Esophagus squamous epithelium (tissue), 5 donors: ENCODE results near the gene MADD. TPM values are rescaled to one million over a fixed set of nuclear protein-coding genes. Genes with fewer than 3 reads are reported as not detected.

ENCODE experiments used
- DNase-seq: peaks from one replicate; lab custom pipeline; 2025; lab: John Stamatoyannopoulos, UW
- H3K27ac ChIP-seq, 4 donors: fragments of 200-600 bp; sonication (generic); one replicate each; pipeline ENCODE4 v1.5.1; 2016 to 2019; ENCODE audit warnings: mild to moderate bottlenecking in 1 of 4
- H3K27me3 ChIP-seq, 4 donors: fragments of 200-600 bp; sonication (generic); 1 replicate in 3 of 4; 2 replicates in 1 of 4; pipeline versions ENCODE4 v1.5.1 to v1.6.0; 2017 to 2021; ENCODE audit warnings: antibody characterized with exemption in 1 of 4
- H3K36me3 ChIP-seq, 3 donors: fragments of 200-600 bp; sonication (generic); one replicate each; pipeline ENCODE4 v1.5.1; 2016 to 2019
- H3K4me1 ChIP-seq, 3 donors: fragments of 200-600 bp; sonication (generic); one replicate each; pipeline ENCODE4 v1.5.1; 2017 to 2019
- H3K4me3 ChIP-seq, 4 donors: fragments of 200-600 bp; sonication (generic); 1 replicate in 3 of 4; 2 replicates in 1 of 4; pipeline ENCODE4 v1.5.1; 2016 to 2019; ENCODE audit warnings: mild to moderate bottlenecking in 2 of 4, moderate library complexity in 1 of 4
- H3K9me3 ChIP-seq, 3 donors: fragments of 200-600 bp; sonication (generic); one replicate each; pipeline ENCODE4 v1.5.1; 2016 to 2019
- POLR2A ChIP-seq, 4 donors: fragments of 450-650 bp; IDR thresholded peaks; one replicate each; pipeline ENCODE4 v1.6.1; 2017; ENCODE audit warnings: antibody characterized with exemption in 4 of 4, mild to moderate bottlenecking in 4 of 4, moderate library complexity in 3 of 4
- WGBS, 2 donors: methylation state at CpG; one replicate each; pipeline ENCODE4 v1.1.5; 2018; 5-methylcytosine and 5-hydroxymethylcytosine counted together
- intact Hi-C: fragments of 100-400 bp; cut with DNase I; formaldehyde crosslinking; loops from one replicate; pipeline ENCODE4 v1.15.0; 2022
- total RNA-seq, 4 donors: library from RNA; depleted of rRNA; stranded (reverse); fragments of >200 nt; gene quantifications; one replicate each; pipeline ENCODE4 v1.1.0, GENCODE V29; 2016
- TF ChIP-seq, protein P1 (sequence below), 6 experiments: fragments of 450-650 bp in 4 of 6; fragments of 200-600 bp in 2 of 6; sonication (generic) in 2 of 6; IDR thresholded peaks; one replicate each; pipeline ENCODE4 v1.5.1; 2016 to 2019; ENCODE audit warnings: antibody characterized with exemption in 6 of 6, mild to moderate bottlenecking in 4 of 6, moderate library complexity in 4 of 6
- donor health status: DM: yes; HTN: yes; CAD: no.

Gene MADD
- total RNA-seq, 4 donors from 2014 or later: 12.6 to 34.7 (median 15.4) TPM

DNA sequence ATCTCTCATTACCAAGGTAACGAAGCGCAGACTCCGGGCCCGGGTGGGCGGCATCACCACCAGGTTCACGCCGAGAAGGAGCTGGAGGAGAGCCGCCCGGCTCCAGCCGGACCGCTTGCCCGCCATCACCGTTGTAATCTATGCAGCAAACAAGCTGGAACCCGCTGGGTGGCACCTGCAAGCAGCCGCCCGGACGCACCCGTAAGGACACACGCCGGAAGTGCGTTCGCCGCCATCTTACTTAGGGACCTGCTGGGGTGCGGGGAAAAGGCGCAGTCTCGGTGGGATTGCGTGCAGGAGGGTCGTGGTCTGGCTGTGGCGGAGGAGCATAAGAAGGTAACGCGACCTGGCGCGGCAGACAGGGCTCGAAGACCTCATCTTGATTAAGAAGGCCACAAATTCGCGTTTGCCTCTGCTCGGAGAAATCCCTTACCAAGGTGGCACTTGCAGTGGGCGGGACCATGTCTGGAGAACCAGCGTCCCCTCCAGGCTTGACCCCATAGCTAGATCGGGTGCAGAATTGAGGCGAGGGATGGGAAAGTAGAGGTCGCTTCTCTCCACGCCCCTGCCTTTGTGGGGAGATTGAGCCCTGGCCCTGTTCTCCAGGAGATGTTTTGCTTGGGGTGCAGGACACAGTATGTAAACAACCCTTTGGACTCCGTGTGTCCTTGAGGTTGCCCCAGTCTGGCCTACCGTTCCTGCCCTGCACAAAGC is 21.1 kb upstream of the MADD start, which contains the start of gene ACP2:
Gene ACP2, minus strand, starts transcription at position 151 of the 714 bp plus-strand sequence. Its CDS starts 25 bp downstream, at position 126.
- no peaks in the 10 kb centered on the region for H3K9me3 ChIP-seq
- peaks cover 12 to 37% (median 12%) of the 10 kb centered on the region in 3 donors for H3K36me3 ChIP-seq
- H3K27me3 ChIP-seq: no peaks in the 10 kb centered on the region
- peak in 2 of 4 donors; percentile 28 to 54 for TF ChIP-seq POLR2A (IDR thresholded peaks at IDR 0.05)
- TF ChIP-seq, protein P1, sequence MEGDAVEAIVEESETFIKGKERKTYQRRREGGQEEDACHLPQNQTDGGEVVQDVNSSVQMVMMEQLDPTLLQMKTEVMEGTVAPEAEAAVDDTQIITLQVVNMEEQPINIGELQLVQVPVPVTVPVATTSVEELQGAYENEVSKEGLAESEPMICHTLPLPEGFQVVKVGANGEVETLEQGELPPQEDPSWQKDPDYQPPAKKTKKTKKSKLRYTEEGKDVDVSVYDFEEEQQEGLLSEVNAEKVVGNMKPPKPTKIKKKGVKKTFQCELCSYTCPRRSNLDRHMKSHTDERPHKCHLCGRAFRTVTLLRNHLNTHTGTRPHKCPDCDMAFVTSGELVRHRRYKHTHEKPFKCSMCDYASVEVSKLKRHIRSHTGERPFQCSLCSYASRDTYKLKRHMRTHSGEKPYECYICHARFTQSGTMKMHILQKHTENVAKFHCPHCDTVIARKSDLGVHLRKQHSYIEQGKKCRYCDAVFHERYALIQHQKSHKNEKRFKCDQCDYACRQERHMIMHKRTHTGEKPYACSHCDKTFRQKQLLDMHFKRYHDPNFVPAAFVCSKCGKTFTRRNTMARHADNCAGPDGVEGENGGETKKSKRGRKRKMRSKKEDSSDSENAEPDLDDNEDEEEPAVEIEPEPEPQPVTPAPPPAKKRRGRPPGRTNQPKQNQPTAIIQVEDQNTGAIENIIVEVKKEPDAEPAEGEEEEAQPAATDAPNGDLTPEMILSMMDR (IDR thresholded peaks at IDR 0.05): peak in 3 of 6 experiments; percentile 16 to 33 (median 16)
- WGBS, 2 donors: 0 to 2% methylated on average over 7 to 10 of the region's 45 CpGs
- H3K27ac ChIP-seq: peak within 1 kb of the TSS; percentile 78 to 93 (median 90)
- H3K4me1 ChIP-seq: peaks cover 19 to 40% (median 19%) of the 10 kb centered on the region in 3 donors
- peak; percentile 71 for DNase-seq
- peak within 1 kb of the TSS; percentile 48 to 85 (median 78) for H3K4me3 ChIP-seq
- intact Hi-C loops: no loop called here

GRCh38 chr11:47249378-47249715 is 20.6 kb upstream of the MADD start:
- H3K27ac ChIP-seq: peak overlapping the region; percentile 78 to 93 (median 90)
- peaks cover 16 to 40% (median 25%) of the 10 kb centered on the region in 3 donors for H3K4me1 ChIP-seq
- no peaks in the 10 kb centered on the region for H3K9me3 ChIP-seq
- H3K36me3 ChIP-seq: peaks cover 12 to 31% (median 12%) of the 10 kb centered on the region in 3 donors
- no peaks in the 10 kb centered on the region for H3K27me3 ChIP-seq
- 20 to 44% methylated on average over 2 of the region's 3 CpGs for WGBS, 2 donors
- peak overlapping the region; percentile 48 to 85 (median 78) for H3K4me3 ChIP-seq
- intact Hi-C loops: no loop called here
- DNase-seq: no peak
- no peak for TF ChIP-seq POLR2A (IDR thresholded peaks at IDR 0.05)
- TF ChIP-seq, protein P1 (IDR thresholded peaks at IDR 0.05): no peak

GRCh38 chr11:47251751-47252150 is 18.2 kb upstream of the MADD start:
- Histone ChIP-seq H3K9me3 (no peaks in the 10 kb centered on the region), H3K36me3 (peaks cover 0 to 7% (median 0%) of the 10 kb centered on the region in 3 donors), H3K4me1 (peaks cover 15 to 61% (median 39%) of the 10 kb centered on the region in 3 donors), H3K27me3 (no peaks in the 10 kb centered on the region), H3K4me3 (no peak overlapping the region), H3K27ac (no peak overlapping the region)
- intact Hi-C loops: no loop called here
- TF ChIP-seq POLR2A (IDR thresholded peaks at IDR 0.05): no peak
- TF ChIP-seq, protein P1 (IDR thresholded peaks at IDR 0.05): no peak
- 69 to 86% methylated on average over 3 of the region's 3 CpGs for WGBS, 2 donors
- no peak for DNase-seq

- Histone ChIP-seq H3K27ac (peak overlapping the region in 3 of 4 donors; percentile 61 to 85 (median 82)), H3K4me3 (no peak overlapping the region), H3K36me3 (no peaks in the 10 kb centered on the region), H3K9me3 (no peaks in the 10 kb centered on the region), H3K27me3 (no peaks in the 10 kb centered on the region), H3K4me1 (peaks cover 25 to 64% (median 37%) of the 10 kb centered on the region in 3 donors)
- no peak for TF ChIP-seq POLR2A (IDR thresholded peaks at IDR 0.05)
- TF ChIP-seq, protein P1 (IDR thresholded peaks at IDR 0.05): no peak
- intact Hi-C loops: no loop called here
- DNase-seq: no peak
- WGBS, 2 donors: no CpG with 5 or more reads among the region's 2 CpGs
Observed at GRCh38 chr11:47253660-47254059, 16.3 kb upstream of the MADD start.

DNA sequence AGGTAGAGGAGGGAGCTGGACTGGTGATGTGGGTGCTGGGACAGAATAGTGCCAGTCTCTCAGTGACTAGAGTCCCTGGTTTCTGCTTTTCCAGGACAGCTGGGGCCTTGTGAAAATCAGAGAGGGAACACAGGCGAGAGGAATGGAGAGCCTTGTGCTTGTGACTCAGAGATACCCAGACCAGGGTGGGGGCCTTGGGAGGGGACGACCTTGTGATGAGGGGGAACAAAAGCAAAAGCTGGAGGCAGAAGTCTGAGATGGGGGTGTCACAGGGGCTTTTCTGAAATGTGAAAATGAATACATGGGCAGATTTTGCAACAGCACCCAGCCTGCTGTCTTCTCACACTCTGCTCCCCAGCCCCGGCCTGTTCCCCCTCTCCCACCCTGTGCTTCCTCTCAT is 15.5 kb upstream of the MADD start:
- Histone ChIP-seq H3K4me1 (peaks cover 29 to 67% (median 43%) of the 10 kb centered on the region in 3 donors), H3K4me3 (peak overlapping the region in 1 of 4 donors; percentile 19), H3K27me3 (no peaks in the 10 kb centered on the region), H3K9me3 (no peaks in the 10 kb centered on the region), H3K27ac (peak overlapping the region; percentile 44 to 85 (median 72)), H3K36me3 (no peaks in the 10 kb centered on the region)
- whole genome bisulfite sequencing, 2 donors: 61 to 73% methylated on average over 3 of the region's 3 CpGs
- no peak for TF ChIP-seq POLR2A (IDR thresholded peaks at IDR 0.05)
- TF ChIP-seq, protein P1 (IDR thresholded peaks at IDR 0.05): no peak
- intact Hi-C loops: no loop called here
- DNase-seq: no peak
